ENCODE results near the gene PDZD4.

PDZD4 gene

DNA sequence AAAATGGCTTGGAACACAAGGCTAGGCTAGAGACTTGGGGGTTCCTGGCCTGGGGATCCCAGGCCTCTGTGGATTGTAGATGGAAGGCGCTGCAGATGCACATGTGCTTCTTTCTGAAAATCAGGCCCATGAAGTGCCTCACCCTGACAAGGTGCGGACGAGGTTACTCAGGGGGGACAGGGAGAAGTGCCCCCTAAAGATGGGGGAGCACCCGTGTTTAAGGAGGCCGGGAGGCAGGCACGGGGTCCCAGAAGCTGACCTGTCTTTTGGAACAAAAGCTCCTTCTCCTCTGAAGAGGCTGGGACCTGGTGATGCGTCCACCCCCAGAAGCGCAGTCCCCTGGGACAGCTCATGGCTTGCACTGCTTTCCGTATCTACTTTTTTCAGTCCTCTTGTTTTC lies 2.4 kb downstream of the PDZD4 start:
- DNase-seq (ENCODE audit: low read depth): no peak
- no peak for TF ChIP-seq CTCF (conservative IDR thresholded peaks at IDR 0.05; ENCODE audit: low read depth, low read length)
- no peak overlapping the region for H3K4me3 ChIP-seq (ENCODE audit: low read length)

GRCh38 chrX:153827016-153827415 lies 3.3 kb downstream of the PDZD4 start:
- no peak for TF ChIP-seq CTCF (conservative IDR thresholded peaks at IDR 0.05; ENCODE audit: low read depth, low read length)
- DNase-seq (ENCODE audit: low read depth): no peak
- no peak overlapping the region for H3K4me3 ChIP-seq (ENCODE audit: low read length)

DNA sequence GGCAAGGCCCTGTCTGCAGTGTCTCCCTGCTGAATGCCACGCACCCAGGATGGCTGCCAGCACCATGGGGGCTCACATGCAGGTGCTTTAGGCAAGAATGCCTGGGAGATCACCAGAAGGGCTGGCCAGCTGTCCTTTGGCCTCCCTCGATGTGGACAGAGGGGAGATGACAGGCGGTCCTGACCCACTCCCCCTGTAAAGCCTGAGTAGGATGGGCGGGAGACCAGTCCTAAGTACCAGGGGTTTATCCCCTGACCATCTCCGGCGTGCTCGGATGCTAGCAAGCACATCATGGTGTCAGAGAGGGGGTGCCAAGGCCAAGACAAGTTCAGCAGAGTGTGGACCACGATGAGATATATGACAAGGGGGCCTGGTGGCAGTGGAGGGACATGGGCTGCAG lies 5.3 kb downstream of the PDZD4 start:
- H3K4me3 ChIP-seq (ENCODE audit: low read length): no peak overlapping the region
- no peak for DNase-seq (ENCODE audit: low read depth)

DNA sequence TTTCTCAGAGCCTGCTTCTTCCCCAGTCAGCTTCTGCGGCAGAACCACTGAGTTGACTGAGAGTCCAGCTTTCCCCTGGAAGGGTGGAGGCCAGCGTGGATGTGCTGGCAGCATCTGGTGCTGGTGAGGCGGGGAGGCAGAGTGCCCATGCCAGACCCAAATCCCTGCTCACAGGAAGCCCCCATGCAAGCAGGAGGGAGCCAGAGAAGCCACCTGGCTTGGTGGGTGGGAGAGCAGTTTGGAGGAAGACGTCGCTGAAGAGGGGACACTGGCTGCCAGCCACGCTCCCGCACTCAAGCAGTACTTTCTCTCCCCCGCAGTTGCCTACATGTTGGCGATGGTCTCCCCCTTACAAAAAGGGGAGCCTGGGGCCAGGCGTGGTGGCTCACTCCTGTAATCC lies 6.0 kb downstream of the PDZD4 start:
- no peak for TF ChIP-seq CTCF (conservative IDR thresholded peaks at IDR 0.05; ENCODE audit: low read depth, low read length)
- no peak overlapping the region for H3K4me3 ChIP-seq (ENCODE audit: low read length)
- no peak for DNase-seq (ENCODE audit: low read depth)

More for the DNA sequence above, 5.3 kb downstream of the PDZD4 start:
- TF ChIP-seq CTCF (conservative IDR thresholded peaks at IDR 0.05; ENCODE audit: low read depth, low read length): no peak

- no peak overlapping the region for H3K4me3 ChIP-seq (ENCODE audit: low read length)
These were observed 9.3 kb downstream of the PDZD4 start for GRCh38 chrX:153821066-153821465.

DNA sequence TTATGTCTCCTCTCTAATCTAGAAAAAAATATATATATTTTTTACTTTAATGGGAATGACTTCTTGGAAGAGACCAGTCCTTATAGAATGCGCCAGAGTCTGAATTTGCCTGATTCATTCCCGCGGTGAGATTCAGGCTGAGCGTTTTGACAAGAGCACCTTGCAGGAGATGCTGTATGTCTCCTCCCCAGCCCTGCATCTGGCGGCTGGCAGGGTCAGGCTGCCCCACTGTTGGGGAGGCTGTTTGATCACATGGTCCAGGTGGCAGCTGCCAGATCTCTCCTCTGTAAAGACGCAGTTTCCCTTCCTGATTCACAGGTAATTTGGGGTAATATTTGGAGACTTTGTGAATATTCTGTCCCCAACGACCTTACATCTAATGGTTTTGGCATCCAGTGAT lies 9.7 kb downstream of the PDZD4 start:
- no peak for TF ChIP-seq CTCF (conservative IDR thresholded peaks at IDR 0.05; ENCODE audit: low read depth, low read length)
- DNase-seq (ENCODE audit: low read depth): no peak
- H3K4me3 ChIP-seq (ENCODE audit: low read length): no peak overlapping the region

More at GRCh38 chrX:153821066-153821465, 9.3 kb downstream of the PDZD4 start:
- DNase-seq (ENCODE audit: low read depth): no peak
- no peak for TF ChIP-seq CTCF (conservative IDR thresholded peaks at IDR 0.05; ENCODE audit: low read depth, low read length)

DNA sequence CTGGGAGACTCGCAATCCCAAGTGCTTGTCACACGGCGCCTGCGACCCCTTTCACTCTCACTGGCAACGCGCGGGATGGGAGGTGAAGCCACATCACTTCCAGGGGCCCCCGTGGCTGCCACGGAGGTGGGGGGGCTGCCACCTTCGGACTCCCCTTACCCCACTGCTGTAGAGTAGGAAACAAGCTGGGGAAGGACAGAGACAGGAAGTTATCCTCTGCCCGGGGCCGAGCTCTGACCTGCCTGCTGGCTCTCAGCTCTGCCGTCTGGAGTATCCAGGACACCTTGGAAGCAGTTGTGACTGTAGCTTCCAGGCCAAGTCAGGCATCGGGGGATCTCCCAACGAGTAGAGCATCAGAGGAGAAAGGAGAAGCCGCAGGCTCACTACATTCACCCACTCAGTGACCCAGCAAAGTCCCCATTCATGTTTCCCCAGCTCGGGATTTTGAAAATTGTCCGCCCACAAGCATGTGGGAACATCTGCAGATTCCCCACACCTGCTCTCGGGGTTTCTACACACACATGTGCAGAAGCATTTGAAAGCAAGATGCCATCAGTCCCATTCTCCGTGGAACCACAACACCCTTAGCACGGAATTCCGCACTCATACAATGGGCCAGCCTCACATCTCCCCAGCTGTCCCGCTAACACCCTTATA lies 10.8 kb downstream of the PDZD4 start:
- peak overlapping the region; percentile 33 for H3K4me3 ChIP-seq (ENCODE audit: low read length)
- no peak for TF ChIP-seq CTCF (conservative IDR thresholded peaks at IDR 0.05; ENCODE audit: low read depth, low read length)
- DNase-seq (ENCODE audit: low read depth): no peak
